ENCODE measurements around the gene SLC22A1. TPM values are rescaled to one million over a fixed set of nuclear protein-coding genes. Genes with fewer than 3 reads are reported as not detected.
"Not testable (repeated sequence)": the region's sequence is repeated elsewhere in the genome, so short reads cannot be mapped to it uniquely, and the experiment has no call there.

Gene SLC22A1
- total RNA-seq, 1 donor from 2014 or later, result 1.1 TPM

DNA sequence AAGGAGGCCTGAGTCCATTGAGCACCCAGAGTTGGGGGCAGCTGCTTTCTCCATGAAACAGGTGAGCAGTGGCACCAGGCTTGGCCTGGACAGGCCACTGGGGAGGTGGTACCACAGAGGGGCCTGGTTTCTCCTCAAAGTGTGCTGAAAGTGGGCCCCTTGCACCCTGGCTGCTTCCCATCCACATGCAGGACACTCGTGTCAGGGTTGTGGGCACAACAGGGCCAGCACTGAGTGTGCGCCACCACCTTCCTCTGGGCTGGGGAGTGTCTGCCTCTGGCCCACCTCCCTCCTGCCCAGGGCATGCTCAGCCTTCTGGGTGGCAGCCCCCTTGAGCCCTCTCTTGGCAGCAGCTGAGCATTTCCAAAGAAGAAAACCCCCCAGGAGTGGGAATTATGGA lies 5.2 kb upstream of the SLC22A1 start:
- intact Hi-C loops (cut with DNase I), result no loop called here
- no peak for ATAC-seq

DNA sequence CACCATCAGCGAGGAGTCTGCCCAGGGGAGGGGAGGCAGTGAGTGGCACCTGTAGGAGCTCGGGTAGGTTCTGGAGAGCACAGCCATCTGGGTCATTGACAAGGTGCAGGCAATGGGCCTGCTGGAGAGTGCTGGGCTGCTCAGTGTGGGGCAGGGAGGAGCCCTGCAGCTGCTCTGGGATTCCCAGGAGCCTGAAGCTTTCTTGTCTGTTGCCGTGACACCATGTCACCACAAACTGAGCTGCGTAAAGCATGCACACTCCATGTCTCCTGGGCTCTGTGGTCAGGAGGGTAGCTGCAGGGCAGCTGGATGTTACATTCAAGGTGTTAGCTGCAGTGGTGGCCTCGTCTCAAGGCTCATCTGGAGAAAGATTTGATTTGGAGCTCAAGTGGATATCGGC lies 4.5 kb upstream of the SLC22A1 start:
- ATAC-seq, result no peak
- no peak for DNase-seq (ENCODE audit: low spot score)
- intact Hi-C loops (cut with DNase I), result no loop called here

More for the DNA sequence above, 5.2 kb upstream of the SLC22A1 start:
- DNase-seq (ENCODE audit: low spot score), result no peak

DNA sequence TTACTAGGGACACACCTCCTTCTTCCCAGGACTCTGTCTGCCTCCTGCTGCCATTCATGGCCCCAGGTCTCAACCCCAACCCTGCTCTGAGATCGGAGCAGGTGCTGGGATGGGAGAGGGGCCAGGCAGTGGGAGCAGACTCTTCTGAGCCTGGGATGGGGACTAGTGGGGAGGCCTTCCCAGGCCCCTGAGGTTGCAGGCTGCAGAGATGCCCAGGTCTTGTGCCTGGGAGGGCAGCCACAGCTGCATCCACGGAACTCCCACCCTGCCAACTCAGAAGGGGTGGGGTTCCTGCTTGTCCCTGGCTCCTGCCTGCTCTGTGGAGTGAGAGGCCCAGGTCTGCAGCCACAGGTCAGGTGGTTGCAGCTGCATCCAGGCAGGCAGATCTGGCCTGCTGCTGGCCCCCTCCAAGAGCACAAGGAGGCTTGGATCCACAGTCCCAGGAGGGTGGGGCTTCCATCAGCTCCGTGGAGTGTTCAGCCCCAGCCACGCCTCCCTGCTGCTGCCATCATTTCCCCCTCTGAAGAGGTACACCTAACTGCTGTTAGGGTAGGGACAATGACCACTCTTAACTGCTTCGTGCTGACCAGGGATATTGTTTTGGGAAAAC lies 2.9 kb upstream of the SLC22A1 start:
- DNase-seq (ENCODE audit: low spot score) (no peak), ATAC-seq (no peak)
- intact Hi-C loops (cut with DNase I), result no loop called here

- ATAC-seq (no peak), DNase-seq (ENCODE audit: low spot score) (no peak)
- intact Hi-C loops (cut with DNase I), result no loop called here
These were observed 1.5 kb upstream of the SLC22A1 start for GRCh38 chr6:160120087-160120486.

DNA sequence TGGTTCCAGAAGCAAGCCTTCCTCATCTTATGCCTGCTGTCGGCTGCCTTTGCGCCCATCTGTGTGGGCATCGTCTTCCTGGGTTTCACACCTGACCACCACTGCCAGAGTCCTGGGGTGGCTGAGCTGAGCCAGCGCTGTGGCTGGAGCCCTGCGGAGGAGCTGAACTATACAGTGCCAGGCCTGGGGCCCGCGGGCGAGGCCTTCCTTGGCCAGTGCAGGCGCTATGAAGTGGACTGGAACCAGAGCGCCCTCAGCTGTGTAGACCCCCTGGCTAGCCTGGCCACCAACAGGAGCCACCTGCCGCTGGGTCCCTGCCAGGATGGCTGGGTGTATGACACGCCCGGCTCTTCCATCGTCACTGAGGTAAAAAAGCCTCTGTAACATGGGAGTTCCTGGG lies 366 bp downstream of the SLC22A1 start:
- peak; percentile 35 for ATAC-seq

GRCh38 chr6:160122744-160123143 lies 1.1 kb downstream of the SLC22A1 start:
- peak; percentile 2 for DNase-seq (ENCODE audit: low spot score)

More for the DNA sequence above, 366 bp downstream of the SLC22A1 start:
- intact Hi-C loops (cut with DNase I), result no loop called here
- no peak for DNase-seq (ENCODE audit: low spot score)

DNA sequence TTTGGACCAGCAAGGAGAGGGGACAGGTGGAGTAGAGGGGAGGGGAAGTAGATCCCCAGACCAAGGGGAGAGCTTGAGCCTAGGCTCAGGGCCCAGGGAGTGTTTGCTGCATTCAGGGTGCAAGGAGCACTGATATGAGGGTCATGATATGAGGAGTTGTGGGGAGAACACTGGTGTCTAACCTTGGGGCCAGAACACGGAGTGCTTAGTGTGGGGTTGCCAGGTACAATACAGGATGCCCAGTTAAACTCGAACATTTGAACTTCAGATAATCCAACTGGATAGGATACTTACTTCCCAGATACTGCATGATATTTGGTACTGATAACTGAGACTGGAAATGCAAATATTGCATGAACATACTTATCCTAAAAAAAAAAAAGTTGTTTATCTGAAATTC lies 2.4 kb downstream of the SLC22A1 start:
- intact Hi-C loops (cut with DNase I), result no loop called here
- ATAC-seq (no peak), DNase-seq (ENCODE audit: low spot score) (peak; percentile 21)

More at GRCh38 chr6:160122744-160123143, 1.1 kb downstream of the SLC22A1 start:
- intact Hi-C loops (cut with DNase I), result no loop called here
- ATAC-seq, result no peak

DNA sequence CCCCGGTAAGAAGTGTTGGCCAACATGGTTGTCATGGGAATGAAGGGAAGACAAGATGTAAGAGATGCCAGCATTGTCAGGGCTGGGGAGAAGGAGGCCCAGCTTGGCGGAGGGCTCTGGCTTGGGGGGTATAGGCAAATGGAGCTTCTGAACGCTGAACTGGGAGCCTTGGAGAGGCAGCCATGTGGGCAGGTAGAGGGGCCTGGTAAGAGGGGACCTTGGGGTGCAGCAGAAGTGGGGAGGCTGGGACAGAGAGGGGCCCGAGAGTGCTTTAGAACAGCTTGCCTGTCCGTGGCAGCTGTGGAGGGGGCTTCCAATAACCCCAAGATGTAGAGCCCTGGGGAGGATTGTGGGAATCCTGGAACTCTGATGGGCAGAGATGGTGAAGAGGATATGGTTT lies 3.0 kb downstream of the SLC22A1 start:
- peak; percentile 45 for DNase-seq (ENCODE audit: low spot score)
- intact Hi-C loops (cut with DNase I), result no loop called here
- ATAC-seq, result no peak

- DNase-seq (ENCODE audit: low spot score); ATAC-seq; intact Hi-C loops (cut with DNase I): not testable (repeated sequence)
These were observed 3.5 kb downstream of the SLC22A1 start for GRCh38 chr6:160125105-160125504.

GRCh38 chr6:160127270-160128124 lies 5.9 kb downstream of the SLC22A1 start:
- intact Hi-C loops (cut with DNase I), result no loop called here
- DNase-seq (ENCODE audit: low spot score) (no peak), ATAC-seq (no peak)

- no peak for ATAC-seq
- intact Hi-C loops (cut with DNase I), result no loop called here
- DNase-seq (ENCODE audit: low spot score), result no peak
These were observed 6.6 kb downstream of the SLC22A1 start for GRCh38 chr6:160128125-160128683.

DNA sequence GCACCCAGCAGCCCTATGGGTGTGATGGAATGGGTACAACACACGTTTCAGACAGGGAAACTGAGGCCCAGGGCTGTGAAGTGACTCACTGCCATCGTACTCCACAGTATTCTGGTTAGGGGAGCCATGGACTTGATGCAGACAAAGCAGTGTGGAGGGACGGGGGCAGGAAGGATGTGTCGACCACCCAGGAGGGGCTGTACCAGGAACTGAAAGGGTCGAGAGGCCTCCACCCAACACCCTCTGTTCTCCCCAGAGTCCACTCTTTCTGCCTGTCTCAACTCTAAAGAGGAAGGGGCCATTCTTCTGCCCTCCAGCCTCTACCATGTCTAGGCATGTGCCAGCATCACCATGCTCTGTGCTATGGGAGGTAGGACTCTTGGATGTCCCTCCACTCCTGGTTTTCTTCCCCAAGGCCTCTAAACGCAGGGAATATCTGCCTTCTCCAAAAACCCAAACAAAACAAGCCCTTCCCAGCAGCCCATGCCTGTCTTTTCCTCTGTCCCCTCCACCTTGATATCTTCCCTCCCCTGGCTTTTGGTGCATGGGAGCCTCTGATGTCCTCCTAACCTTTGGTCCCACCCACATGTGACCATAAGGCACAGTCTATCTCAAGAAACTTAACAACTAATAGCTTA lies 7.4 kb downstream of the SLC22A1 start:
- intact Hi-C loops (cut with DNase I), result no loop called here
- no peak for ATAC-seq
- no peak for DNase-seq (ENCODE audit: low spot score)

GRCh38 chr6:160129881-160130615 lies 8.4 kb downstream of the SLC22A1 start:
- ATAC-seq (no peak), DNase-seq (ENCODE audit: low spot score) (peak; percentile 9)
- intact Hi-C loops (cut with DNase I), result loop anchor here (5.0 kb wide), 1 partner anchor 327 kb away; no protein-coding TSS in a partner anchor

DNA sequence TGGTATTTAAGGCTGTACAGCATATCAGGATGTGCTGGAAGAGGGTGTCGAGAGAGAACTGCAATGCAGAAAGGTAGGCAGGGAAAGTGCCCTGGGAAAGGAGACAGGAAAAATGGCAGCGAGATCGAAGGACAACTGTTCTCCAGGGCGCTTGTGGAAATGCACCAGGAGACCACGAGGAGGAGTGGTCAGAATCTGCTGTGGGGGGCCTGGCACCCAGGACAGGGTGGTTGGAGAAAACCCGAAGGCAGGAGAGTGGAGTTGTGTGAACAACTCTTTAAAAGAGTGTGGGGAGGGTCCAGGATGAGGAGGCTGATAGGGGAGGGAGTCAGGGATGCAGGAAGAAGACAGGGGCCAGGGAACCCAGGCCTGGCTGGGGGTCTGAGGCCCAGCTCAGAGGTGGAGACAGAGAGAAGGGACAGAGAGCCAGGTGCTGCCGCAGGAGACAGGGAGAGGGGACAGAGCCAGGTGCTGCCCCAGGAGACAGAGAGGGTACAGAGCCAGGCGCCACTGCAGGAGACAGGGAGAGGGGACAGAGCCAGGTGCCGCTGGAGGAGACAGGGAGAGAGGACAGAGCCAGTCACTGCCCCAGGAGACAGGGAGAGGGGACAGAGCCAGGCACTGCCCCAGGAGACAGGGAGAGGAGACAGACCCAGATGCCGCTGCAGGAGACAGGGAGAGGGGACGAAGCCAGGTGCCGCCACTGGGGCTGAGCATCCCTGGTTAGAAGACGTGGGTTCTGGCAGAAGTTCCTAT lies 9.3 kb downstream of the SLC22A1 start:
- ATAC-seq (no peak), DNase-seq (ENCODE audit: low spot score) (no peak)
- intact Hi-C loops (cut with DNase I), result loop anchor here (5.0 kb wide), 1 partner anchor 326 kb away; no protein-coding TSS in a partner anchor

- intact Hi-C loops (cut with DNase I), result loop anchor here (5.0 kb wide), 1 partner anchor 326 kb away; no protein-coding TSS in a partner anchor
- ATAC-seq (peak; percentile 21), DNase-seq (ENCODE audit: low spot score) (no peak)
These were observed 10.2 kb downstream of the SLC22A1 start for GRCh38 chr6:160131636-160132296.

DNA sequence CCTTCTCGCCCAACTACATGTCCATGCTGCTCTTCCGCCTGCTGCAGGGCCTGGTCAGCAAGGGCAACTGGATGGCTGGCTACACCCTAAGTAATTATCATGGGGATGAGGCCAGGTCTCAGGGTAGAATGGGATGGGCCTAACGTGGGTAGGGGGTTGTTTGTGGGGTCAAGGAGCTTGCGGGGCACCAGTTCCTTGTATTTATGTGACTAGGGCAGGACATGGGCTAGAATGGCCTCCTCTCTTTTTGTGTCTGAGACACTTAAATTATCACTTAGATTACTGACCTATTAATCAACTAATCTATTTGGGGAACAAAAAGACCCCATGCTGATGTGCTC lies 10.7 kb downstream of the SLC22A1 start:
- DNase-seq (ENCODE audit: low spot score), result no peak
- no peak for ATAC-seq
- intact Hi-C loops (cut with DNase I), result loop anchor here (5.0 kb wide), 1 partner anchor 325 kb away; no protein-coding TSS in a partner anchor

DNA sequence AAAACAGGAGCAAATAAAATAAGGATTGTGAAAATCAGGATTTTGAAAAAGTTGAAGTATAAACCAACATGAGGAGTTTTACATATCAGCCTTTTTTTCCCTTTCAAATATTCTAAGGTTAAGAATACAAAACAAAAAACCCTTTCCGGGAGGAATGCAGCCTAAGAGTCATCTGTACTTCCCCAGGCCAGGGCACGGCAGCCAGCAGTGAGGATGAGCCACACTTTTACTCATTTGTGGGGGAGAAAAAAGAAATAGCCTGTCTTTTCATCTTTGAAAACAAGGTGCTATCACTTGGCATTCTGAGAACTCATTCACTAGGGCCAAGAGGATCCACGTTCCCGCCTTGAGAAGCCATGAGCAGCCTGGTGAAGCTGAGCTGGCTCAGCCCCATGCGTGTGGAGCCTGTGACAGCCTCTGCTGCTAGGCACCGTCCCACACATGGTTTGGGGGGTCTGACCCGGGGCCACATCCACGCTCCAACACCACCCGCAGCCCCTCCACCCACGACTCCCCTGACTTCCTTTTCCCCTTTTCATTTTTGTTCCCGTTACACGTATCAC lies 11.2 kb downstream of the SLC22A1 start:
- ATAC-seq, result peak; percentile 33
- DNase-seq (ENCODE audit: low spot score), result no peak
- intact Hi-C loops (cut with DNase I), result loop anchor here (5.0 kb wide), 1 partner anchor 324 kb away; no protein-coding TSS in a partner anchor
